Measurements from ENCODE around the gene NAPG. TPM values are rescaled to one million over a fixed set of nuclear protein-coding genes. Genes with fewer than 3 reads are reported as not detected.
"Not testable (repeated sequence)": the region's sequence is repeated elsewhere in the genome, so short reads cannot be mapped to it uniquely, and the experiment has no call there.

Gene NAPG
- polyA plus RNA-seq, 6 donors from 2014 or later, result 9.6 to 16.8 (median 13.7) TPM

DNA sequence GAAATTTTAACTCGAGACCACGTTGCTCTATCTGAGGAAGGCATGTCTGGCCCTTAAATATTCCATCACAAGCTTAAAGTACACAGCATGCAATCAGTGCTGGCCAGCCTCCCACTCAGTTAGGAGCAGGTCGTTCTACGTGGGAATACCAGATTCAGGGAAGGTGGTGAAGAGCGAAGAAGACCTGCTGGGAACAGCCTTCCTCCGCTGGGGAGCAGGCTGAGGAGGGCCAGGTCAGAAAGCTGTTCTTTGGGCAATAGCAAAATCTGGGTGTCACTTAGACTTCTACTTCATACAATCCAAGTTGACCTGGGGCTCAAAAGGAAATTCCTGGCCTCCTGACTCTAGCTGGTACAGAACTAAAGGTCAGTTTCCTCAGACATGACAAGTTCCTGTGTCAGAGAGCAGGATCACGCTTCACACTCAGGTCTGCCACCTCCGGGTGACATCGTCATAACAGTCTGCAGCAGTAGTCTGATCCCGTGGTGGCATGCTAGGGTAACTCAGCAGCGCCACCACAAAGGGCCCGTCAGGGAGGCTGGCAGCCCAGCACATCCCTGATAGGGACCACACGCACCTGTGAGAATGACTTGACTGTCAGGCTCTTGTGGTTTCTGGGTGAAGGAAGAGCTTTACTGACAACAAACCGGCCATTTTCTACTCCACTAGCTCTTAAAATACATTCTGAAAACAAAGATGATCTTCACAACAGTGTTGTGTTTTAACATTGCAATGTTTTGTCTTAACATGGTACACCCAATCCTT is 35.2 kb upstream of the NAPG start:
- H3K4me1 Mint-ChIP-seq, result peaks cover 11 to 34% (median 27%) of the 10 kb centered on the region in 3 donors
- ATAC-seq (ENCODE audit: low read depth in 2 of 2) (peak; percentile 99 to 100), DNase-seq (peak; percentile 82)
- no peaks in the 10 kb centered on the region for H3K36me3 Mint-ChIP-seq
- H3K27ac Mint-ChIP-seq, result peak overlapping the region; percentile 77 to 96 (median 93)
- no peaks in the 10 kb centered on the region for H3K9me3 Mint-ChIP-seq
- H3K4me3 Mint-ChIP-seq, result peak overlapping the region in 1 of 8 donors; percentile 22
- H3K27me3 Mint-ChIP-seq, result no peaks in the 10 kb centered on the region

DNA sequence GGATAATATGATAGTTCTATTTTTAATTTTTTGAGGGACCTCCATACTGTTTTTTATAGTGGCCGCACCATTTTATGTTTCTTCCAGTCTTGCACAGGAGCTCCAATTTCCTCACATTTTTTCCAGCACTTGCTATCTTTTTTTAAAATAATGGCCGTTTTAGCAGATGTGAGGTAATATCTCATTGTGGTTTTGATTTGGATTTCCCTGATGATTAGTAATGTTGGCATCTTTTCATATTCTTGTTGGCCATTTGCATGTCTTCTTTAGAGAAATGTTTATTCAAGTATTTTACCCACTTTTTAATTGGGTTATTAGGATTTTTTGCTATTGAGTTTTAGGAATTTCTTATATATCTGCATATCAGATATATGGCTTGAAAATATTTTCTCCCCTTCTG is 29.9 kb upstream of the NAPG start:
- no peak overlapping the region for H3K27ac Mint-ChIP-seq
- no peak for ATAC-seq (ENCODE audit: low read depth in 2 of 2)

DNA sequence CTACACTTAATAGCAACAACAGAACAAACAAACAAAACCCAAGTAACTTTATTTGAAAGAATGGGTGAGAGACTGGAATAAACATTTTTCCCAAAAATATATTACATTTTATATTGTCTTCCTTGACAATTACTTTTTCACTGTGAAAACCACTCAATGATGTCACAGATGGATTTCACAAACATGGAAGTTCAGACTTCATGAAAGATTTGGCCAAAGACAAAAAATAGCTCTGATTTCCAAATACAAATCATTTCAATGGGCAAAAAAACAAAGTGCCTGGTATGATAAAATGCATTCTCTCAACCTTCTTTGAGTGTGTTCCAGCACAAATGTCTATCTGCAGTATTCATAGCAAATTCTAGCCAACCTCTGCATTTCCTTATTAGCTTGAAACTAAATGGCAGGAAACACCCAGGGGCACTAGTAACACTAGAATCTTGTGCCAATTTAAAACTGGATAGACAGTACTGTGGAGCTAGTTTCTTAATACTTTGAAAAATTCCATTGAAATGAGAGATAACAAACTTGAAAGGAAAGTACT is 28.5 kb upstream of the NAPG start:
- Mint-ChIP-seq H3K36me3 (no peaks in the 10 kb centered on the region), H3K27me3 (no peaks in the 10 kb centered on the region), H3K27ac (no peak overlapping the region), H3K9me3 (peaks cover 0 to 6% (median 2%) of the 10 kb centered on the region in 7 donors), H3K4me1 (peaks cover 0 to 6% (median 0%) of the 10 kb centered on the region in 3 donors), H3K4me3 (no peak overlapping the region)
- DNase-seq (no peak), ATAC-seq (ENCODE audit: low read depth in 2 of 2) (no peak)

More for the DNA sequence above, 29.9 kb upstream of the NAPG start:
- no peak for DNase-seq
- Mint-ChIP-seq H3K9me3 (peaks cover 0 to 3% (median 2%) of the 10 kb centered on the region in 7 donors), H3K4me1 (peaks cover 2 to 8% (median 4%) of the 10 kb centered on the region in 3 donors), H3K36me3 (no peaks in the 10 kb centered on the region), H3K4me3 (no peak overlapping the region), H3K27me3 (no peaks in the 10 kb centered on the region)

DNA sequence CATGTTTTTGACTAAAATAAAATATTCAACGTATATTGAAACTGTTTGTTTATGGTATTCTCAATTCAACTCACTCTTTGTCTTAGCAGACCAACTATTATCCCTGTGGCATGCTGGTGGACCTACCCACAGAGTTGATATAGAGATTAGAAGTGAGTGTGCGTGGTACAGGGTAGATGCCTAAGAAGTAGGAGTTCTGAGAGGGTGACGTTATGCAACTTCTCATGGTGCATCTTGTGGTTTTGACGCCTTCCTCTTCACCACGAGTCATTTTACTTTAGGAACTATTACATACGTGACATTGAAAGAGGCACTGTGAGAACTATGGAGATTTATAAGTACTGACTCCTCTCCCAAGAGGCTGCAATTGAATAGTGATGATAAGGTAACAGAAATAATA is 26.6 kb upstream of the NAPG start:
- peaks cover 0 to 3% (median 0%) of the 10 kb centered on the region in 3 donors for H3K27me3 Mint-ChIP-seq

DNA sequence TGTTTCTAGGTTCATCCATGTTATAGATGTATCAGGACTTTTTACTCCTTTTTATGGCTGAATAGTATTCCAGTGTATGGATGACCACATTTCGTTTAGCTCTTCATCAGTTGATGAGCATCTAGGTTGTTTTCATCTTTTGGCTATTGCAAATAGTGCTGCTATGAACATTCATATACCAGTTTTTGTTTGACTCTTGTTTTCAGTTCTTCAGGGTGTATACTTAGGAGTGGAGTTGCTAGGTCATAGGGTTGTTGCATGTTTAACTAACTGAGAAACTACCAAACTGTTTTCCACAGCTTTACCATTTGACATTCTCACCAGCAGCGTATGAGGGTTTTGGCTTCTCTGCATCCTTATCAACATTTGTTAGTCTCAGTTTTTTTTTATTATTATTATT is 25.8 kb upstream of the NAPG start:
- DNase-seq (no peak), ATAC-seq (ENCODE audit: low read depth in 2 of 2) (no peak)
- Mint-ChIP-seq H3K36me3 (peaks cover 0 to 4% of the 10 kb centered on the region in 2 donors), H3K4me1 (peaks cover 0 to 6% (median 0%) of the 10 kb centered on the region in 3 donors), H3K9me3 (peaks cover 0 to 8% (median 6%) of the 10 kb centered on the region in 7 donors), H3K27me3 (peaks cover 0 to 3% (median 0%) of the 10 kb centered on the region in 3 donors), H3K27ac (no peak overlapping the region), H3K4me3 (no peak overlapping the region)

More for the DNA sequence above, 26.6 kb upstream of the NAPG start:
- no peak for ATAC-seq (ENCODE audit: low read depth in 2 of 2)
- Mint-ChIP-seq H3K4me3 (no peak overlapping the region), H3K27ac (no peak overlapping the region), H3K4me1 (peaks cover 0 to 6% (median 0%) of the 10 kb centered on the region in 3 donors), H3K36me3 (no peaks in the 10 kb centered on the region), H3K9me3 (peaks cover 0 to 6% (median 2%) of the 10 kb centered on the region in 7 donors)
- no peak for DNase-seq

DNA sequence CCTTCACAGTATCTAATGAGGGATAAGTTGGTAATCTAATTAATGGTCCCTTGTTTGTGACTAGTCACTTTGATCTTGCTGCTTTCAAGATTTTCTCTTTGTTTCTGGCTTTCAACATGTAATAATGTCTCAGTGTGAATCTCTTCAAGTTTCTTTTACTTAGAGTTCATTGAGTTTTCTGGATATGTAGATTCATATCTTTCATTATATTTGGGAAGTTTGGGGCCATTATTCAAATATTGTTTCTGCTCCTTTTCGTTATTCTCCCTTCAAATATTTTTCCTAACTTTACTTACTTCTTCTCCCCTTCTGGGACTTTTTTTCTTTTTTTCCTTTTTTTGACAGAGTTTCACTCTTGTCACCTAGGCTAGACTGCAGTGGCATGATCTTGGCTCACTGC is 21.1 kb upstream of the NAPG start:
- Mint-ChIP-seq H3K9me3 (peaks cover 8 to 31% (median 21%) of the 10 kb centered on the region in 7 donors), H3K36me3 (peaks cover 12 to 15% of the 10 kb centered on the region in 2 donors), H3K4me3 (no peak overlapping the region), H3K4me1 (no peaks in the 10 kb centered on the region), H3K27me3 (peaks cover 0 to 3% (median 0%) of the 10 kb centered on the region in 3 donors), H3K27ac (peak overlapping the region in 1 of 6 donors; percentile 71)
- DNase-seq (no peak), ATAC-seq (ENCODE audit: low read depth in 2 of 2) (no peak)

DNA sequence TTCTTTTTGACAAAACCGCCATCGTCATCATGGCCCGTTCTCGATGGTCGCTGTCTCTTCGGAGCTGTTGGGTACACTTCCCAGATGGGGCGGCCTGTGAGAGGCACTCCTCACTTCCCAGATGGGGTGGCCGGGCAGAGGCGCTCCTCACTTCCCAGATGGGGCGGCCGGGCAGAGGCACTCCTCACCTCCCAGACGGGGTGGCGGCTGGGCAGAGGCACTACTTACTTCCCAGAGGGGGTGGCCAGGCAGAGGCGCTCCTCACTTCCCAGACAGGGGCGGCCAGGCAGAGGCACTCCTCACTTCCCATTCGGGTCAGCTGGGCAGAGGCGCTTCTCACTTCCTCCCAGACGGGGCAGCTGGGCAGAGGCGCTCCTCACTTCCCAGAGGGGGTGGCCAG is 19.9 kb upstream of the NAPG start:
- H3K4me1 Mint-ChIP-seq; ATAC-seq (ENCODE audit: low read depth in 2 of 2); DNase-seq; H3K27me3 Mint-ChIP-seq; H3K27ac Mint-ChIP-seq; H3K4me3 Mint-ChIP-seq: not testable (repeated sequence)
- peaks cover 12 to 15% of the 10 kb centered on the region in 2 donors for H3K36me3 Mint-ChIP-seq
- H3K9me3 Mint-ChIP-seq, result peaks cover 8 to 29% (median 21%) of the 10 kb centered on the region in 7 donors

DNA sequence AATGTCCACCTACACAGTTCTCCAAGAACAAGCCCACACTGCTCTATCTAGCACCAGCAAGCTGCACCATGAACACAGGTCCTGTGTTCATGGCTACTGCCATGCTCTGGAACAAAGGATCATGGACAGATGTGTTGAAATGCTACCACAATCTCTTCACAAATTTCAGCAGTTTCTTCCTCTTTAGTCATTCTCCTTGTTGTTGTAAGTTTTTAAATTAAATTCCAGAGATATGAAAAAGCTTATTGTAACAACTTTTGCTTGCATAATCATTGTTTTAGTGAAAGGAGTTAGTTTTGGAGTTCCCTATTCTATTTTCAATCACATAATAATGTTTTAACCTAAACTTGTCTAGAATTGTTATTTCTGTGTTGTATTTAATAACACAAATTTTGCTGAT is 17.2 kb upstream of the NAPG start:
- H3K27ac Mint-ChIP-seq, result no peak overlapping the region
- peaks cover 8 to 29% (median 20%) of the 10 kb centered on the region in 7 donors for H3K9me3 Mint-ChIP-seq
- DNase-seq (no peak), ATAC-seq (ENCODE audit: low read depth in 2 of 2) (no peak)
- no peaks in the 10 kb centered on the region for H3K4me1 Mint-ChIP-seq
- peaks cover 12 to 15% of the 10 kb centered on the region in 2 donors for H3K36me3 Mint-ChIP-seq
- peaks cover 5 to 14% (median 7%) of the 10 kb centered on the region in 3 donors for H3K27me3 Mint-ChIP-seq
- no peak overlapping the region for H3K4me3 Mint-ChIP-seq

DNA sequence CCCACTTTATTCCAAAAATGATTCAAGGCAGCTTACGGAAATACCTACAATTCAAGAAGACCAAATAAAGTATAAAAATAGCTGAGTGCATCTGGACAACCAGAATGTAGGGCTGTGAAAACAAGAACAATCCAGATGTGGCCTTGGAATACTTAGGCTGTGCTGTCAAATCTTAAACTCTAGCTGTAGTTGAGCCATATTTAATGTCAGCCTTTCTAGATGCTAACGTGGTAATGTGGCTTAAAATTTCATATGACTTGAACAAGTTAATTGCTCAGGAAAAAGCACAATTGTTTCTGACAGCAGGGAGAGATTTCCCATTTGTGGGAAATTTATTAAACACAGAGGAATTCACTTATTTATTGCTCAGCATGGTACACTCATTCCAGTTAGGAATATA is 14.6 kb upstream of the NAPG start:
- Mint-ChIP-seq H3K27me3 (peaks cover 5 to 21% (median 12%) of the 10 kb centered on the region in 3 donors), H3K4me3 (no peak overlapping the region), H3K27ac (no peak overlapping the region), H3K4me1 (no peaks in the 10 kb centered on the region), H3K36me3 (peaks cover 8 to 15% of the 10 kb centered on the region in 2 donors), H3K9me3 (peaks cover 5 to 21% (median 18%) of the 10 kb centered on the region in 7 donors)
- DNase-seq, result no peak
- ATAC-seq (ENCODE audit: low read depth in 2 of 2), result no peak

DNA sequence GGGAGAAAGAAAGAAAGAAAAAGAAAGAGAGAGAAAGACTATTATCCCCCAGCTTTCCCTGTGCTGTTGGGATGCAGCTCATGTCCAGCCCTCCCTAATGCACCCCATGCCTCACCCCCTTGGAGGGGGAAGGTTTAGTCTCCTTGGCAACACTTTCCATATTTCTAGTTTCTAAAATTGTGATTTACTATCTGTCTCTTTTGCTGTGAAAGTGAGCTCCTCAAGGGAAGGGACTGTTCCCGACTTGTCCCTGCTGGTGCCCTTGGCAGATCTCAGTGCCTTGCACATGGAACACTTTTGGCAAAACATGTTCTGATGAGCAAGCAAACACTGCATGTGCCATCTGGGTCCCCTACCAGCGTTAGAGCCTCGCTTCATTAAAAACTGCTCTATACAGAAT is 11.7 kb upstream of the NAPG start:
- Mint-ChIP-seq H3K9me3 (peaks cover 0 to 2% (median 0%) of the 10 kb centered on the region in 7 donors), H3K27ac (peak overlapping the region in 1 of 6 donors; percentile 35), H3K27me3 (peaks cover 5 to 29% (median 14%) of the 10 kb centered on the region in 3 donors), H3K4me1 (no peaks in the 10 kb centered on the region), H3K4me3 (no peak overlapping the region), H3K36me3 (peaks cover 0 to 7% of the 10 kb centered on the region in 2 donors)
- ATAC-seq (ENCODE audit: low read depth in 2 of 2), result no peak
- DNase-seq, result no peak

DNA sequence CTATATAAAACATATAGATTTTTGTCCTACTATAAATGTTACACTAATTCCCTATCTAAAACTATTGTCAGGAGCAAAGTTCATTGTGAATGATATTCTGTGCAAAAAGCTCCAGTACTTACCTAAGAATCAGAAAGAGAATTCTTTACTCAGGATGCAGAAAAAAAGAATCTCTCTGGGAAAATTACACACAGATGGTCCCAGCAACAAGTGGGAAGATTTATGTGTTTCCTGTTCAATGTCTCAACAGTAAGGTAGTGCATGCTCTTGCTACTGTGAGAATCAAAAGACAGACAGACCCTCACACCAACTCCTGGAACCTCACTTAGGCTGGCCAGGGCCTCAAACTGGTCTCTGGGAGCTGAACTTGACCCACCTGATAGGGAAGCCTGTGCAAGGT is 11.2 kb upstream of the NAPG start:
- ATAC-seq (ENCODE audit: low read depth in 2 of 2), result no peak
- H3K4me1 Mint-ChIP-seq, result no peaks in the 10 kb centered on the region
- no peak overlapping the region for H3K27ac Mint-ChIP-seq
- H3K27me3 Mint-ChIP-seq, result peaks cover 5 to 34% (median 19%) of the 10 kb centered on the region in 3 donors
- peaks cover 0 to 7% of the 10 kb centered on the region in 2 donors for H3K36me3 Mint-ChIP-seq
- H3K9me3 Mint-ChIP-seq, result peaks cover 0 to 2% (median 0%) of the 10 kb centered on the region in 7 donors
- DNase-seq, result no peak
- H3K4me3 Mint-ChIP-seq, result no peak overlapping the region

DNA sequence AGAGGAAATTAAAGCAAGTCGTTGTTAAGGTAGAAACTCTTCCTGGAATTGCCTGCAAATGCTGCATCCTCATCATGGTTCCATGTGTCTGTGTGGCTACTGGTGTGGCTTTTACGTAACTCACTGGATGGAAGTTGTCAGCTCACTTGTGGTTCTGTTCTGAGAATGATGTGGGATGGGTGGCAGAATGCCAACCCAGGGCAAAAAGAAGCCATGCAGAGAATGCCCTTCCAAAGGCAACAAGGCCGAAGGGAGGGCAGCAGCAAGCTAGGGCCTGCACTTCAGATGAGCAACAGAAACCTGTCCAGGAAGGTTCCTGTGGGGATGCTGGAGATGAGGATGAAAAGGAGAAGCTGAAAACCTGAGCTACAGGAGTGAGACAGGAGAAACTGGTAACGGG is 10.4 kb upstream of the NAPG start:
- no peak overlapping the region for H3K4me3 Mint-ChIP-seq
- DNase-seq, result no peak
- peaks cover 5 to 34% (median 19%) of the 10 kb centered on the region in 3 donors for H3K27me3 Mint-ChIP-seq
- H3K4me1 Mint-ChIP-seq, result peaks cover 0 to 7% (median 0%) of the 10 kb centered on the region in 3 donors
- H3K36me3 Mint-ChIP-seq, result peaks cover 0 to 7% of the 10 kb centered on the region in 2 donors
- no peak overlapping the region for H3K27ac Mint-ChIP-seq
- H3K9me3 Mint-ChIP-seq, result no peaks in the 10 kb centered on the region
- ATAC-seq (ENCODE audit: low read depth in 2 of 2), result no peak

DNA sequence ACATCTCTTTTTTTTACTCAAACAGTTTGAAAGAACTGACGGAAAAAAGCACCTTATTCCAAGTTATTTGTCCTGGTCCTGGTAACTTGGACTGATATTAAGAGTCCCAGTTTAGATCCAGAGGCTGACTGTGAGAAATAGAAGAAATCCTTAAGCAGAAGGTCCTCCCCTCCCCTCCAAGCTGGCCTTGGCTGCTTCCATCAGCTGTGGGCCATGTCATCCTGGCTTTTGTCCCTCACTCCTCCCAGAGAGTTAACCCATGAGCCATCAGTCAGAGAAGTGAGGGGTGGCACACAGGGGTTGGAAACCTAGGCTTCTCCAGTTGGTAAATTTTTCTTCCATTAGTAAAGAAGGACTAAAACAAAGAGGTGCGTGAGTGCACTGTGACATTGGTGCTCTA is 9.7 kb upstream of the NAPG start:
- ATAC-seq (ENCODE audit: low read depth in 2 of 2) (no peak), DNase-seq (no peak)
- peaks cover 0 to 7% of the 10 kb centered on the region in 2 donors for H3K36me3 Mint-ChIP-seq
- no peaks in the 10 kb centered on the region for H3K9me3 Mint-ChIP-seq
- H3K27ac Mint-ChIP-seq, result peak overlapping the region in 1 of 6 donors; percentile 16
- peaks cover 0 to 7% (median 0%) of the 10 kb centered on the region in 3 donors for H3K4me1 Mint-ChIP-seq
- no peak overlapping the region for H3K4me3 Mint-ChIP-seq
- H3K27me3 Mint-ChIP-seq, result peaks cover 5 to 34% (median 19%) of the 10 kb centered on the region in 3 donors

Data from naive B cell (primary cell).